Adrenal gland (tissue), 5 donors: Measurements from ENCODE around the gene DAB2IP.

Experiments used
- CTCF ChIP-seq, 6 experiments: fragments of 450-650 bp in 4 of 6; fragments of 200-600 bp in 2 of 6; sonication (generic) in 1 of 6; IDR thresholded peaks; 1 replicate in 5 of 6; 2 replicates in 1 of 6; pipeline versions ENCODE4 v1.5.1 to v1.8.0; 2016 to 2021; ENCODE audit warnings: antibody characterized with exemption in 6 of 6, mild to moderate bottlenecking in 2 of 6, moderate library complexity in 1 of 6
- POLR2A ChIP-seq, 2 donors: fragments of 450-650 bp; IDR thresholded peaks; one replicate each; pipeline ENCODE4 v1.6.1; 2017; ENCODE audit warnings: antibody characterized with exemption in 2 of 2, mild to moderate bottlenecking in 2 of 2, moderate library complexity in 1 of 2
- donor health status: DM: no; HTN: no; CAD: no.

- TF ChIP-seq CTCF (IDR thresholded peaks at IDR 0.05), result no peak
- no peak for TF ChIP-seq POLR2A (IDR thresholded peaks at IDR 0.05)
Measured at GRCh38 chr9:121820286-121821005, 169.0 kb downstream of the DAB2IP start.
